ENCODE results near the gene LENG8.
"Not testable (repeated sequence)": the region's sequence is repeated elsewhere in the genome, so short reads cannot be mapped to it uniquely, and the experiment has no call there.

Gene LENG8

GRCh38 chr19:54439174-54439851, 9.7 kb upstream of the LENG8 start:
- DNase-seq (ENCODE audit: low read depth in 3 of 3), result no peak

GRCh38 chr19:54440641-54441040, 8.4 kb upstream of the LENG8 start:
- no peak for DNase-seq (ENCODE audit: low read depth in 3 of 3)

- no peak for DNase-seq (ENCODE audit: low read depth in 3 of 3)
These were observed 4.3 kb upstream of the LENG8 start for GRCh38 chr19:54444737-54445136.

- DNase-seq (ENCODE audit: low read depth in 3 of 3), result not testable (repeated sequence)
These were observed 2.6 kb upstream of the LENG8 start for GRCh38 chr19:54446349-54446748.

- no peak for DNase-seq (ENCODE audit: low read depth in 3 of 3)
These were observed 792 bp upstream of the LENG8 start for GRCh38 chr19:54448040-54448773.

- no peak for DNase-seq (ENCODE audit: low read depth in 3 of 3)
These were observed 686 bp downstream of the LENG8 start for GRCh38 chr19:54449701-54450069.

- DNase-seq (ENCODE audit: low read depth in 3 of 3), result no peak
These were observed 2.4 kb downstream of the LENG8 start for GRCh38 chr19:54451331-54451871.

- DNase-seq (ENCODE audit: low read depth in 3 of 3), result no peak
These were observed 3.0 kb downstream of the LENG8 start for GRCh38 chr19:54451997-54452396.

GRCh38 chr19:54452626-54453025, 3.6 kb downstream of the LENG8 start:
- DNase-seq (ENCODE audit: low read depth in 3 of 3), result no peak

GRCh38 chr19:54453921-54454780, 5.2 kb downstream of the LENG8 start:
- DNase-seq (ENCODE audit: low read depth in 3 of 3), result no peak

- DNase-seq (ENCODE audit: low read depth in 3 of 3), result no peak
These were observed 6.0 kb downstream of the LENG8 start for GRCh38 chr19:54454781-54455675.

GRCh38 chr19:54455786-54456422, 6.9 kb downstream of the LENG8 start:
- DNase-seq (ENCODE audit: low read depth in 3 of 3), result no peak

- DNase-seq (ENCODE audit: low read depth in 3 of 3), result no peak
These were observed 7.7 kb downstream of the LENG8 start for GRCh38 chr19:54456423-54457373.

GRCh38 chr19:54457773-54458647, 9.0 kb downstream of the LENG8 start:
- no peak for DNase-seq (ENCODE audit: low read depth in 3 of 3)

- no peak for DNase-seq (ENCODE audit: low read depth in 3 of 3)
These were observed 9.8 kb downstream of the LENG8 start for GRCh38 chr19:54458648-54459281.

GRCh38 chr19:54459282-54460229, 10.6 kb downstream of the LENG8 start:
- no peak for DNase-seq (ENCODE audit: low read depth in 3 of 3)

Data from stimulated activated CD4-positive, alpha-beta T cell treated with anti-CD3 and anti-CD28 coated beads, TNF-alpha, amount 100 ng/mL, for 24 hours (primary cell).